Measurements from ENCODE around the gene NFKB2. TPM values are rescaled to one million over a fixed set of nuclear protein-coding genes. Genes with fewer than 3 reads are reported as not detected.

NFKB2 gene
- total and polyA plus RNA-seq, 8 donors = 17.0 to 58.0 (median 26.5) TPM

DNA sequence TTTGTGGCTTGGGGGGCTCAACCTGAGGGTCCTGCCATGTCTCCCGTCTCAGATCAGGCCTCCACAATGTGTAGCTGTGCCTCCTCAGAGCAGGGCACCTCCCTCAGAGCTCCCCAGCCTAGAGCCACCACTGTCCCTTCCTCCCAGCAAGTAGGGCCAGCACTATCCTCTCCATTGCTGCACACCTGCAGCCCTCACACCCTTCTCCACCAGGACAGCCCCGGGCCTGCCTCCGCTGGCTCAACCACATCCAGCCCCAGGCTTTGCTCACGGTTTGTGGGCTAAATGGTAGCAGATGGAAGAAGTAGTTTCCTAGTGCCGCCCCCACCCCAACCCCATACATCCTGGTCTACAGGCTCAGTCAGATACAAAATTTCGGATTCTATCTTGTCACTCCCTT is 10.1 kb downstream of the NFKB2 start:
- intact Hi-C loops (cut with DNase I) = loop anchor here in 1 of 3 donors (10.0 kb wide), 1 partner anchor 179 kb away; no protein-coding TSS in a partner anchor
- H3K27ac ChIP-seq = no peak overlapping the region
- no peaks in the 10 kb centered on the region for H3K36me3 ChIP-seq
- H3K9me3 ChIP-seq = no peaks in the 10 kb centered on the region
- no peak for FAIRE-seq
- H3K4me1 ChIP-seq = no peaks in the 10 kb centered on the region
- DNase-seq = peak in 1 of 6 donors; percentile 36
- TF ChIP-seq, protein P1, sequence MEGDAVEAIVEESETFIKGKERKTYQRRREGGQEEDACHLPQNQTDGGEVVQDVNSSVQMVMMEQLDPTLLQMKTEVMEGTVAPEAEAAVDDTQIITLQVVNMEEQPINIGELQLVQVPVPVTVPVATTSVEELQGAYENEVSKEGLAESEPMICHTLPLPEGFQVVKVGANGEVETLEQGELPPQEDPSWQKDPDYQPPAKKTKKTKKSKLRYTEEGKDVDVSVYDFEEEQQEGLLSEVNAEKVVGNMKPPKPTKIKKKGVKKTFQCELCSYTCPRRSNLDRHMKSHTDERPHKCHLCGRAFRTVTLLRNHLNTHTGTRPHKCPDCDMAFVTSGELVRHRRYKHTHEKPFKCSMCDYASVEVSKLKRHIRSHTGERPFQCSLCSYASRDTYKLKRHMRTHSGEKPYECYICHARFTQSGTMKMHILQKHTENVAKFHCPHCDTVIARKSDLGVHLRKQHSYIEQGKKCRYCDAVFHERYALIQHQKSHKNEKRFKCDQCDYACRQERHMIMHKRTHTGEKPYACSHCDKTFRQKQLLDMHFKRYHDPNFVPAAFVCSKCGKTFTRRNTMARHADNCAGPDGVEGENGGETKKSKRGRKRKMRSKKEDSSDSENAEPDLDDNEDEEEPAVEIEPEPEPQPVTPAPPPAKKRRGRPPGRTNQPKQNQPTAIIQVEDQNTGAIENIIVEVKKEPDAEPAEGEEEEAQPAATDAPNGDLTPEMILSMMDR (IDR thresholded peaks at IDR 0.05) = no peak
- H3K4me3 ChIP-seq = no peak overlapping the region
- WGBS, 2 donors = 55 to 64% methylated on average over 6 of the region's 6 CpGs
- no peak for ATAC-seq
- H3K27me3 ChIP-seq = peaks cover 0 to 12% (median 2%) of the 10 kb centered on the region in 4 donors

DNA sequence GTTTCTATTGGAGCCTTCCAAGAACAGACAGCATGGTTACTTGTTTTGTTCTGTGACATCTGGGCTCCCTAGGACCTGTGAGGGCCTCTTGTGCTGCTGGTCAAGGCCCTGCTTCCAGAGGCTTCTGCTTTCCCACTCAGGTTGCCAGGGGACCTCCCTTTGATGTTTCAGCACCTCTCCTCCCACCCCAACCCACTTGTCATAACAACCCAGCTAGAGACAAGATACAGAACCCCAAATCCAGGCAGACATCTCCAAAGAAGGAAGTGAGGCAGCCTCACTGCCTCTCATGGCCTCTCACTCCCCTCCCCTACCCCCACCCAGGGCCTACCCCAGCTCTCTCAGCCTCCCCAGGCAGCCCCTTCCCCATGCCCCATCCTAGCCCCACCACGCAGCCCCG is 11.3 kb downstream of the NFKB2 start:
- ATAC-seq (no peak), FAIRE-seq (no peak), DNase-seq (no peak)
- Histone ChIP-seq H3K9me3 (no peaks in the 10 kb centered on the region), H3K36me3 (no peaks in the 10 kb centered on the region), H3K27me3 (peaks cover 0 to 17% (median 2%) of the 10 kb centered on the region in 4 donors), H3K4me3 (no peak overlapping the region), H3K27ac (no peak overlapping the region), H3K4me1 (no peaks in the 10 kb centered on the region)
- TF ChIP-seq, protein P1 (IDR thresholded peaks at IDR 0.05) = no peak
- intact Hi-C loops (cut with DNase I) = loop anchor here in 1 of 3 donors (10.0 kb wide), 1 partner anchor 178 kb away; no protein-coding TSS in a partner anchor
- WGBS, 2 donors = 81 to 92% methylated on average over 2 of the region's 2 CpGs

DNA sequence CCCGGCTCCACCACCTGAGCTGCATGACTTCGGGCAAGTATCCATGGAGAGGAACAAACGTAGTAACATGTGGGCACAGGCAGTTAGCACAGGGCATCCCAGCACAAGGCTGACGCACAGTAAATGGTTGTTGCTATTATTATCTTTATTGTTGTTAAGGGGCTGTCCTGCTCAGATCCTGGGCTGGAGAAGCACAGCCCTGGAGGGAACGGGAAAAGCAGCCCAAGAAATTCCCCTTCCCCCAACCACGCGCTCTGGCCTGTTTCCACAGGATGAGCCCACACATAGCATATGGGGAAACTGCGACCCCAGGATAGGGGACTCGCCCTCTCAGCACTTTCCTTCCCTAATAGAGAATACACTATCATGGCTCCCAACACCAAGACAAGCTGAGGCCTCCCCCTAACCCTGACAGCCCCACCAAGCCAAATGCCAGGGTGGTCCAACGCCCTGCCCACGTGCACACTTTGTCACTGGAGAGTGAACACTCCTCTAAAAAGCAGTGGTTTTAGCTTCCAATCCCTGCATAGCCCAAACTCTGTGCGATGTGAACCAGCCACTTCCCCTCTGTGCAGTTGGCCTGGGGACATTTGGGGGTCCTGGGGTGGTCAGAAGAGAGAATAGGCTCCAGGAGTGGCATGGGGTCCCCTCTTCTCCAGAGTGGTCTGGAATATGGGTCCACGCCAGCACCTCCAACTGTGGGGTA is 12.1 kb downstream of the NFKB2 start:
- FAIRE-seq (no peak), ATAC-seq (no peak), DNase-seq (no peak)
- Histone ChIP-seq H3K27ac (no peak overlapping the region), H3K27me3 (peaks cover 0 to 20% (median 2%) of the 10 kb centered on the region in 4 donors), H3K4me1 (no peaks in the 10 kb centered on the region), H3K36me3 (no peaks in the 10 kb centered on the region), H3K4me3 (no peak overlapping the region), H3K9me3 (no peaks in the 10 kb centered on the region)
- TF ChIP-seq, protein P1 (IDR thresholded peaks at IDR 0.05) = no peak
- intact Hi-C loops (cut with DNase I) = loop anchor here in 1 of 3 donors (10.0 kb wide), 1 partner anchor 177 kb away; no protein-coding TSS in a partner anchor
- WGBS, 2 donors = 70 to 80% methylated on average over 13 of the region's 13 CpGs

DNA sequence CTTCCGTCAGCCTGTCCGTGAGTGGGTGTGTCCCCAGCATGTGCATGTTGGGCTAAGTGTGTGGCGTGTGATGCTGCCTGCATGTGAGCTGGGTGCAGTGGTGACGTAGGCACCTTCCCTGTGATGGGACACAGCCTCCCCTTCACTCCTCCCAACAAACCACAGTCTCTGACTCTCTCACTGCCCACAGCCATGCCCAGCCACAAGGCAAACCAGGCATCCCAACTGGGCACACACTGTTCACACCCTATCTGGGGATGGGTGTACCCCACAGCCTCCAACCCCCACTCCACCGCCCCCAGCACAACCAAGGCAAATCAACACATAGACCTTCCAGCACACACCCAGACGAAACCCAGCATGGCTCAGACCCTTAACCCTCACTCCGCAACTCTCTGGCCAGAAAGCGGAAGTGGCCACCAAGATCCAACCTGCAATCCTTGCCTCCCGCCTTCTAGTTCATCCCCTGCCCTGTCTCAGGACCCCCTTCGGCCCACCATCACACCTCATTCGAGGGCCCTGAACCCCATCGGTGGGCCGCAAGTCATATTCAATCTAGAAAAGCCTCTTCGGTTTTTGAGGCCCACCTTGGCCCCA is 12.7 kb downstream of the NFKB2 start:
- FAIRE-seq (no peak), DNase-seq (no peak), ATAC-seq (no peak)
- WGBS, 2 donors = 52 to 53% methylated on average over 14 of the region's 14 CpGs
- Histone ChIP-seq H3K4me1 (no peaks in the 10 kb centered on the region), H3K36me3 (no peaks in the 10 kb centered on the region), H3K4me3 (peak overlapping the region in 2 of 4 donors; percentile 20 to 41), H3K27ac (no peak overlapping the region), H3K9me3 (no peaks in the 10 kb centered on the region), H3K27me3 (peaks cover 0 to 20% (median 2%) of the 10 kb centered on the region in 4 donors)
- TF ChIP-seq, protein P1 (IDR thresholded peaks at IDR 0.05) = no peak
- intact Hi-C loops (cut with DNase I) = loop anchor here in 1 of 3 donors (10.0 kb wide), 1 partner anchor 177 kb away; no protein-coding TSS in a partner anchor
